Stimulated activated naive CD8-positive, alpha-beta T cell treated with anti-CD3 and anti-CD28 coated beads, Interleukin-15, amount 100 ng/mL, for 72 hours (primary cell): ENCODE data around the gene NFKB1.

Experiments used
- ATAC-seq: fragments of 150-1000 bp; cut with Tn5 transposase; 2 replicates; pipeline ENCODE4 v1.10.0; 2021; ENCODE audit warnings: mild to moderate bottlenecking, moderate library complexity
- DNase-seq, 2 donors: peaks; one replicate each; pipeline ENCODE4 v3.0.0; 2021 to 2022
- H3K27ac Mint-ChIP-seq, 2 donors: one replicate each; pipeline ENCODE4 v1.8.0; 2022; ENCODE audit warnings: mild to moderate bottlenecking in 2 of 2, mixed read lengths in 2 of 2, moderate library complexity in 2 of 2
- H3K27me3 Mint-ChIP-seq: one replicate; pipeline ENCODE4 v1.8.0; 2022; ENCODE audit warnings: mixed read lengths
- H3K4me1 Mint-ChIP-seq: one replicate; pipeline ENCODE4 v1.8.0; 2022; ENCODE audit warnings: mild to moderate bottlenecking, mixed read lengths
- H3K4me3 Mint-ChIP-seq, 2 donors: one replicate each; pipeline ENCODE4 v1.8.0; 2022; ENCODE audit warnings: mild to moderate bottlenecking in 2 of 2, mixed read lengths in 2 of 2, moderate library complexity in 1 of 2
- H3K9me3 Mint-ChIP-seq, 2 donors: one replicate each; pipeline ENCODE4 v1.8.0; 2022; ENCODE audit warnings: mixed read lengths in 2 of 2

Gene NFKB1

DNA sequence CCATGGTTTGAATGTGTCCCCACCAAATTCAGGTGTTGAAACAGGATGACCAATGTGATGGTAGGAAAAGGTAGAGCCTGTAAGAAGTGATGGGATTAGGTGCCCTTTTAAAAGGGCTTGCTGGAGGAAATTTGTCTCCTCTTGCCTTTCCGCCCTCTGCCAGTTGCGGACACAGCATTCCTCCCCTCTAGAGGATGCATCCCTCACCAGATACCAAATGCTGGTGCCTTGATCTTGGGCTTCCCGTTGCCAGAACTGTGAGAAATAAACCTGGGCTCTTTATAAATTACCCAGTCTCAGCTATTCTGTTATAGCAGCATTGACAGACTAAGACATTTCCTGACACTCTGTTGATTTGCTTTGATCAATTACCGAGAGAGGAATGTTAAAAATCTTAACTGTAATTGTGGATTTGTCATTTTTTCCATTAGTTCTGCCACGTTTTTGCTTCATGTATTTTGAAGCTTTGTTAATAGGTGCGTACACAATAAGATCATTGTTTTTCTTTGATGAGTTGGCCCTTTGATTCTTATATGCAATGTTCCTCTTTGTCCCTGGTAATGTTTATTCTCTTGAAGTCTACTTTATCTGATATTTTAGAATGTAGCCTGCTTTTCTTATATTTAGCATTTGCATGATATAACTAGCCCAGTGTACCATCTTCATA lies 13.3 kb downstream of the NFKB1 start:
- H3K4me1 Mint-ChIP-seq: peaks cover 75% of the 10 kb centered on the region
- no peak overlapping the region for H3K4me3 Mint-ChIP-seq
- no peaks in the 10 kb centered on the region for H3K9me3 Mint-ChIP-seq
- H3K27me3 Mint-ChIP-seq: no peaks in the 10 kb centered on the region
- no peak overlapping the region for H3K27ac Mint-ChIP-seq
- ATAC-seq (no peak), DNase-seq (no peak)

DNA sequence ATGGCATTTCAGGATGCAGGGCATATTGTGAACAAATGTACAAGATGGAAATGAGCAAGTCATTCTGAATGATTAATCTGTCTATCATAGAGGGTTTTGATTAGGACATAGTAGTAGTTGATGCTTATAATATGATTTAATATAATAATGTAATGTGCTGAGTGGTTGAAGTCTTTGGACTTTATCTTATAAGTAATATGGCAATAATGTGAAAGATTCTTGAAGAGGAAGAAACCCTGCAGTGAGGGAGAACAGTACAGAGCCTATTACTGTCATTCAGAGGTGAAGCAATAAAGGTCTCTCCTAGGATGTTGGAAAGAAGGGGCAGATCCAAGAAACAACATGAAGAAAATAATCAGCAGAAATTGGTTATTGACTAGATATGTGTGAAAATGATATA lies 16.6 kb downstream of the NFKB1 start:
- Mint-ChIP-seq H3K4me3 (peak overlapping the region; percentile 5 to 59), H3K27me3 (no peaks in the 10 kb centered on the region), H3K27ac (peak overlapping the region in 1 of 2 donors; percentile 23), H3K4me1 (peaks cover 79% of the 10 kb centered on the region), H3K9me3 (no peaks in the 10 kb centered on the region)
- ATAC-seq: no peak
- DNase-seq: no peak

DNA sequence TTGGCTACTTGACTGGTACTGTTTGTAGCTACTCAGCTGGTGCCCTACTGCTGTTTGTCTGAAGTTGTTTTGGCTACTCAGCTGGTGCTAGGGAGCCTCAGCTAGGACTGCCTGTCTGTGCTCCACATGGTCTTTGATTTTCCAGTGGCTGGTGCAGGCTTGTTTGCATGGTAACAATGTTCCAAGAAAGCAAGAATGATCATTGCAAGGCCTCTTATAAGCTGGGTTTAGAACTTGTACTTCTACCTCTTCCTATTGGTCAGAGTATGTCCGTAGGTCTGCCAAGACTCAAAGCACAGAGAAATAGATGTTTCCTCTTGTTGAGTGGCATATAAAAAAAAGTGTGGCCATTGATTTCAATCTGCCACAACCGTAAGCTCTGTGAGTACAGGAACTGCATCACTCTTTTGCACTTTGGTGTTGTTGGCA lies 17.6 kb downstream of the NFKB1 start:
- ATAC-seq (peak; percentile 80), DNase-seq (no peak)
- Mint-ChIP-seq H3K4me1 (peaks cover 89% of the 10 kb centered on the region), H3K9me3 (no peaks in the 10 kb centered on the region), H3K27me3 (no peaks in the 10 kb centered on the region), H3K27ac (peak overlapping the region; percentile 59 to 84), H3K4me3 (peak overlapping the region; percentile 43 to 65)

DNA sequence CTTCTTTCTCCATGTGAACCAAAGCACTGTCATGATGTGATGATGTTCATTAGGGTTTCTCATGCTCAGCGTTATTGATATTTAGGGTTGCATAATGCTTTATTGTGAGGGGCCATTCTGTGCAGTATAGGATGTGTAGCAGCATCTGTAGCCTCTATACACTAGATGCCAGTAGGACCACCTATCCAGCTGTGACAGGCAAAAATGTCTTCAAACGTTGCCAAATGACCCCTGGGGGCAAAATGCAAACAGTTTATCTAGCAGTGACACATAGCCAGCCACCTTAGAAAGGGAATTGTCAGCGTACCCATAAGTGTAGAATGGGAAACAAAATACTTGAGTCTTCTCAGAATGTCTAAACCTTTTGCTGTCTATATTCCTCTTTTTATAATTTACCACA lies 18.8 kb downstream of the NFKB1 start:
- no peak for ATAC-seq
- H3K27ac Mint-ChIP-seq: no peak overlapping the region
- no peaks in the 10 kb centered on the region for H3K27me3 Mint-ChIP-seq
- H3K4me3 Mint-ChIP-seq: no peak overlapping the region
- H3K4me1 Mint-ChIP-seq: peaks cover 93% of the 10 kb centered on the region
- no peaks in the 10 kb centered on the region for H3K9me3 Mint-ChIP-seq
- DNase-seq: no peak

DNA sequence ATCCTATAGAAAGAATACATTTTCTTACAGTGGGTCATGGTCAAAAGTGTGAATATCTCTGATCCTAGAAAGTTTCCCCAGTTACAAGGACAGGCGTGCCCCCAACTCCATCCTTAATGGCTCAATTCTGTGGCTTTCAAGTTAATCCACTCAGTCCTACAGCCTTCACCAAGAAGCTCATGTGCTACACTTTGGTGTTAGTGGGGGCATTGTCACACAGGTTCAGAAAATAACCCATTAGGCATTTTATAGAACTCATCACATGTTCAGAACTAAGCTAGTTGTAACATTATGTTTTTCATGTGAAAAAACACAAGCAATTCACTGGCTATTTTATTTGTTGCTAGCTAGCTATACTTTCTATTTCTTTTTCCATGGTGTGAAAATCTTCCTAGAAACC lies 20.4 kb downstream of the NFKB1 start:
- Mint-ChIP-seq H3K9me3 (no peaks in the 10 kb centered on the region), H3K4me3 (peak overlapping the region; percentile 64 to 68), H3K27ac (peak overlapping the region; percentile 54 to 72), H3K4me1 (peaks cover 93% of the 10 kb centered on the region), H3K27me3 (no peaks in the 10 kb centered on the region)
- no peak for DNase-seq
- peak; percentile 8 for ATAC-seq

DNA sequence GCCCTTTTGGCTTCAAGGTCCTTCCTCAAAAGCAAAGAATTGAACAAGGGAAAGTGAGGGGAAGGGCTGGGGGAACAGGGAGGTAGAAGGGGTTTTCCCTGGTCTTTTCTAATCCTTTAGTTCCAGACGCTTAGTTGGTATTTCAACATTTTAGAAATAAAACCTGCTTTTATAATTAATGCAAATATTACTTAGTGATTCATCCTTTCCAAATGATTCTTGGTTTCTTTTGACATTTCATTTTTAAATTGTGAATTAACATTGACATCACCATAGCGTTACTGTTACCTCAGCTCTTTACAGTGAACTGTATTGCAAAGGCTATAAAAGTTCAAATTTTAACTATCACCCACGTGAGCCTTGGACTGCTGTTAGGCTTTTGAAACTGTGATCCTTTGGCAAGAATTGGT lies 20.9 kb downstream of the NFKB1 start:
- H3K27me3 Mint-ChIP-seq: no peaks in the 10 kb centered on the region
- no peaks in the 10 kb centered on the region for H3K9me3 Mint-ChIP-seq
- ATAC-seq (peak; percentile 66), DNase-seq (no peak)
- peaks cover 92% of the 10 kb centered on the region for H3K4me1 Mint-ChIP-seq
- peak overlapping the region; percentile 54 to 88 for H3K27ac Mint-ChIP-seq
- H3K4me3 Mint-ChIP-seq: peak overlapping the region; percentile 64 to 68

DNA sequence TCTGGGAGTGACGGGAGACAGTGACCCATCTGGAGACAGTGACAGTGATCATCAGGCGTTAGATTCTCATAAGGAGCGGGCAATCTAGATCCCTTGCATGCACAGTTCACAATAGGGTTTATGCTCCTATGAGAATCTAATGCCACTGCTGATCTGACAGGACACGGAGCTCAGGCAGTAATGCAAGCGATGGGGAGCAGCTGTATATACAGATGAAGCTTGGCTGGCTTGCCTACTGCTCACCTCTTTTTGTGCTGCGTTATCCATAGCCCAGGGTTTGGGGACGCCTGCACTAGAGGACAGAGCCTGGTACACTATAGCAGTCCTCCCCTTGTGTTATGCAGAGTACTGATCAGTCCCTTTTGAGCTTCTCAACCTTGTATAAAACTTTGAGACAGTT lies 23.5 kb downstream of the NFKB1 start:
- Mint-ChIP-seq H3K27ac (peak overlapping the region; percentile 48 to 82), H3K4me1 (peaks cover 89% of the 10 kb centered on the region), H3K9me3 (no peaks in the 10 kb centered on the region), H3K27me3 (no peaks in the 10 kb centered on the region), H3K4me3 (peak overlapping the region; percentile 42 to 57)
- ATAC-seq (peak; percentile 20), DNase-seq (no peak)

DNA sequence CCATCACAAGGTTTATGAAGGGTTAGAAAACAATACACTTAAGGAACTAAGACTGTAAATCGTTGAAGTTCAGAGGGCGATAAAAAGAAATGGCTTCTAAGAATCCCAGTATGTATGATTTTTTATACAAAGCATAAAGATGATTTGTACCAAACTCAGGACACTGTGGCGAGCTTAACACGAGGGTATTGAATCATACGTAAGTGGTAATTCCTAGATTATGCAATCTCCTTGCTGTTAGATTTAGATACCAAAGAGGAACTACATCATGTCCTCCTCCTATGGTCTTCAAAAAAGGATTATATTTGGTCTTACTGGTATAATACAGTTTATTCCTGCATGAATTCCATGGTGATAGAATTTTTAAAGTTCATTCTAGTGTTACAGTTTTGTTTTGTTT lies 23.9 kb downstream of the NFKB1 start:
- peak overlapping the region; percentile 42 to 57 for H3K4me3 Mint-ChIP-seq

DNA sequence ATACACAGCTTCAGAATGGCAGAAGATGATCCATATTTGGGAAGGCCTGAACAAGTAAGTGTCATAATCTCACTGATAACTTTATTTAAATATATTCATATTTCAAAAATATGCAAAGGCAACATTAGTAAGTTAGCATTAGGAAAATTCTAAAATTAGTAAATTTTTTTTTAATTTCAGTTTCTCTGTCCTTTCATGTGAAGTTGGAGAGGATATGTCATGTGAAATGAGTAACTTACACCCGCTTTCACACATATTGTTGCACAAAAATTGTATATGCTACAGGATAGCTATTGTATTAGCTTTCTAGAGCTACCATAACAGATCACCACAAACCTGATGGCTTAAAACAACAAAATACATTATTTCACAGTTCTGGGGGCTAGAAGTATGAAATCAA lies 24.3 kb downstream of the NFKB1 start:
- Mint-ChIP-seq H3K27me3 (no peaks in the 10 kb centered on the region), H3K9me3 (no peaks in the 10 kb centered on the region), H3K4me3 (peak overlapping the region; percentile 42 to 76), H3K27ac (peak overlapping the region in 1 of 2 donors; percentile 82), H3K4me1 (peaks cover 89% of the 10 kb centered on the region)
- ATAC-seq (peak; percentile 55), DNase-seq (no peak)

More for the DNA sequence above, 23.9 kb downstream of the NFKB1 start:
- Mint-ChIP-seq H3K27ac (peak overlapping the region; percentile 48 to 82), H3K27me3 (no peaks in the 10 kb centered on the region), H3K4me1 (peaks cover 89% of the 10 kb centered on the region), H3K9me3 (no peaks in the 10 kb centered on the region)
- ATAC-seq (peak; percentile 33), DNase-seq (no peak)

DNA sequence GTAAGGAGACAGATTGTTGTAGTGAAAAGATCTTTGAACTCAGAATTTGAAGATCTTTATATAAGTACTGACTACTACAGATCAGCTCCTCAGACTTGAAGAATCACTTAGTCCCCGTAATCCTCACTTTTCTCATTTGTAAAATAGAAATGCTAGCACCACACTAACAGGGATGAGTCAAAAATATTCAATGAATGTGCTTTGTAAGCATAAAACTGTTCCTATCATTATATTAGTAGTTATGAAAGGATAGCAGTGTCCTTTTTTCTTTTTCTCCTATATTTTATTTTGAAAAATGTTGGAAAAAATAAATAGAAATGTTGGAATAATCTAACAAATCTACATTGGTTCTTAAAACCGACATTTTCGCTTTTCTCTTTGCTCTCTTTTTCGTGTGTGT lies 25.4 kb downstream of the NFKB1 start:
- Mint-ChIP-seq H3K9me3 (no peaks in the 10 kb centered on the region), H3K4me3 (peak overlapping the region in 1 of 2 donors; percentile 76), H3K27ac (peak overlapping the region in 1 of 2 donors; percentile 34), H3K4me1 (peaks cover 86% of the 10 kb centered on the region), H3K27me3 (no peaks in the 10 kb centered on the region)
- no peak for ATAC-seq
- DNase-seq: no peak

DNA sequence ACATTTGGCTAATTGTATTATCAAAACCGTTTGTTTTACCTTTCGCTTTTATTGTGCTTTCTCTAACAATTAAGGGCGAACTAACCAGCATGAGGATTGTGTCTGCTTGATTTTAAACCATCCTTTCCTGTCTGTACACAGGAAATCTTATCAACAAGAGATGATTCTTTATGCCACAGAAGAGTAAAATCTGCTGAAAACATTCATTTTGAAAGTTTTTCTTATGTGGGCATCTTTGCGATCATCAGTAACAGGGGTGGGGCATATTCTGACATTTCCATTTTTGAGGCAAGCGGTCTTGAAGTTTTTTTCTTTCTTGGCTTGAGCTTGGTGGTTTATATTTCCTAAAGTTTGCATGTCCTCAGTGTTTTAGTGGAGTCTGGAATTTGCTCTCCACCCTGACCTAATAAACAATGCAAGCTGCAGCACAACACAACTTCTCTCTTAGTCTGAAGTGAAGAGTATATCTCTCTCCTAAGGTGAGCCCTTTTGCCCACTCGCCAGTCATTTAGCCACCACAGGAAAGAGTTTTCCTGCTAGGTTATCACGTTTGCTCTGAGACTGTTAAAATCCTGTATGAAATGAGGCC lies 26.6 kb downstream of the NFKB1 start:
- DNase-seq: no peak
- Mint-ChIP-seq H3K4me1 (peaks cover 75% of the 10 kb centered on the region), H3K9me3 (no peaks in the 10 kb centered on the region), H3K27me3 (no peaks in the 10 kb centered on the region), H3K27ac (peak overlapping the region; percentile 71 to 82), H3K4me3 (peak overlapping the region; percentile 72 to 76)
- peak; percentile 85 for ATAC-seq

DNA sequence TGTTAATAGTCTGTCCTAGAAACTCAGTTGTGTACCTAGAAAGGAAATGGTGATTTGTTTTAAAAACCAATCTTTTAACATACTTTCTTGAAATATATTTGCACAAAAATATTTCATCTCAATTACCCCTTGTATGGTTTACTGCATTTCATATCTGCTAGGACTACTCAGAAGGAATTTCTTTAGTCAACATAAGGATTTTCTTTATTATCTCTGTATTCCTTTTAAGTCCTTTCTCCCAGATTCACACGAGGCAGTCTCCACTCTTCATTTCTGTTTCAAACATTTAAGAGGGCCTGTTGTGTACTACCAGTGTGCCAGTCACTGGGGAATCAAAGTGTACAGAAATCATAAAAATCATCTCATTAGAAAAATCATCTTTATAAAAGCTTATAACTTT lies 28.8 kb downstream of the NFKB1 start:
- no peaks in the 10 kb centered on the region for H3K27me3 Mint-ChIP-seq
- H3K27ac Mint-ChIP-seq: no peak overlapping the region
- DNase-seq (no peak), ATAC-seq (no peak)
- H3K4me1 Mint-ChIP-seq: peaks cover 76% of the 10 kb centered on the region
- peak overlapping the region in 1 of 2 donors; percentile 7 for H3K4me3 Mint-ChIP-seq
- no peaks in the 10 kb centered on the region for H3K9me3 Mint-ChIP-seq

DNA sequence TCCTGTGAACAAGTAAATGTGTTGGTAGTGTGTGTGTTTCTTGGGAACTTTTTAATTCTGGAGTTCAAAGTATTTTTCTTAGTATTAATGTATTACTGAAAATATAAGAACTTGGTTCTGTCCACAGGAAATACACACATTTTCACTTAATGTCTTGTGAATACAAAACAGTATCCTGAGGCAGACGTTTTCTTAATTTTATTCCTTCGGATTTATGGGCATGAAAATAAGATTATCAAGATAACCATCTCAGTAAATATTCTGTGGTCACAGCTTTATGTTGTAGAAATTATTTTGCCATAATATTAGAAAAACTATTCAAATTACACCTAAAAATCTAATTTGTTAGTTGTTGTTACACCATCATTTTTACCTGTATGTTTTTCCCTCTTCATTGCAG lies 29.8 kb downstream of the NFKB1 start:
- Mint-ChIP-seq H3K9me3 (no peaks in the 10 kb centered on the region), H3K4me3 (no peak overlapping the region), H3K4me1 (peaks cover 76% of the 10 kb centered on the region), H3K27ac (no peak overlapping the region), H3K27me3 (no peaks in the 10 kb centered on the region)
- no peak for ATAC-seq
- no peak for DNase-seq

DNA sequence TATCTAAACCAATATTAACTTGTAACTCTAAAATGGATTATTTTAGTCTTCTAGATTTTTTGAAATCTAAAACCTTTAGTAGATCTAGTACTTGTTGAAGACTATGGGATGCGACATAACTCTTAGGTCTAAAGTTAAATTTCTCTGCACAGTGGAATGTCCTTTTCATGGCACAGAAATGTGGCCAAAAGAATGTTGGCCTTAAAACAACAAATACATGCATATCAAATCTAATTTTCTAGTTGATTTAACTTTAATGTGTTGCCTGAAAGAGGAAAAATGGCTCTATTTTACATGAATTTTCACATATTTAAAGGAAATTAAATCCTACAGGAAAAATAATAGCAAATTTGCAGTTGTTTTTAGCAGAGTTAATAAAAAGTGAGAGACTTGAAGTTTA lies 30.3 kb downstream of the NFKB1 start:
- Mint-ChIP-seq H3K4me3 (no peak overlapping the region), H3K4me1 (peaks cover 76% of the 10 kb centered on the region), H3K27ac (no peak overlapping the region), H3K9me3 (no peaks in the 10 kb centered on the region), H3K27me3 (no peaks in the 10 kb centered on the region)
- DNase-seq: no peak
- ATAC-seq: no peak

DNA sequence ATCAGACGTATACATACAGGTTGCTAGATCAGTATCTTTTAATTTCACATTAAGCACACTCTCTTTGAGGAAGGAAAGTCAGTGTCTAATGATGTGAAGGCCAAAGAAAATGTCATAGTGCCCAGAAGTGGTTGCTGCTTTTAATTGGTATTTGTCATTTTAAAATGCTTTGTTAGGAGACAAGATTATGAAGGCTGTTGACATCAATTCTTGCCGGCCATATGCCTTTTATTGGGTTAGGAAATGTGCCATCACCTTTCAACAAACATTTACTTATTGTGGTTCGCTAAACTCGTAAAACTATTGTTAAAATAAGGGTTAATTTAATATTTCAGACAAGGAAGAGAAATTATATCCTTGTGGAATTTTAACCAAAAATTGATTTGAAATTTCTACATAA lies 32.2 kb downstream of the NFKB1 start:
- ATAC-seq (no peak), DNase-seq (no peak)
- peaks cover 63% of the 10 kb centered on the region for H3K4me1 Mint-ChIP-seq
- no peak overlapping the region for H3K27ac Mint-ChIP-seq
- peak overlapping the region in 1 of 2 donors; percentile 14 for H3K4me3 Mint-ChIP-seq
- no peaks in the 10 kb centered on the region for H3K27me3 Mint-ChIP-seq
- no peaks in the 10 kb centered on the region for H3K9me3 Mint-ChIP-seq

DNA sequence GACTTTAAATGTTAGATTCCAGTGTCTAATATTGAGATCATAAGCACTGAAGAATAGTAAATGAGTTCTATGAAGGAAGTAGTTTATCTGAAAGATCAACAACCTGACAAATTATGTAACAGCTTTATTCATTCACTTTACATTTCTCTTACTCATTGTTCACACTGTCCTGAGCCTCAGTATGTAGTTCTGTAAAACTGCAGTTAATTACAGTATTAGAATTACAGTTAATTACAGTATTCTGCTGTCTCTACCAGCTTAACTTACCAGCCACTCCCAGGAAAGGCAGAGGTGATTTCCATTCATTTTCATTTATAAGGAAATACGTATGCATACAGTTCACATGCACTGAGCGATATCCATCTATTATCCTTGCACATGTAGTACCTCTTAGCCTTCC lies 32.7 kb downstream of the NFKB1 start:
- ATAC-seq (peak; percentile 33), DNase-seq (no peak)
- H3K9me3 Mint-ChIP-seq: no peaks in the 10 kb centered on the region
- peaks cover 57% of the 10 kb centered on the region for H3K4me1 Mint-ChIP-seq
- H3K27ac Mint-ChIP-seq: no peak overlapping the region
- H3K27me3 Mint-ChIP-seq: no peaks in the 10 kb centered on the region
- peak overlapping the region; percentile 10 to 45 for H3K4me3 Mint-ChIP-seq
